H9 (cell line): Measurements from ENCODE around the gene CWC15. TPM values are rescaled to one million over a fixed set of nuclear protein-coding genes. Genes with fewer than 3 reads are reported as not detected.

Experiments
- DNase-seq: peaks from one replicate; pipeline ENCODE4 v3.0.0-alpha.2; 2017
- H2AFZ ChIP-seq: one replicate; pipeline ENCODE4 v1.6.1; 2013; ENCODE audit warnings: mild to moderate bottlenecking, low read length, control low read depth, moderate library complexity
- H2AK5ac ChIP-seq: 2 replicates; pipeline ENCODE4 v1.6.1; 2013; ENCODE audit warnings: low read length, control low read depth, mixed read lengths; ENCODE audit not compliant: insufficient read length
- H2BK120ac ChIP-seq: one replicate; pipeline ENCODE4 v1.6.1; 2013; ENCODE audit warnings: low read depth, mild to moderate bottlenecking, low read length, control low read depth, inconsistent platforms; ENCODE audit not compliant: poor library complexity, severe bottlenecking
- H2BK12ac ChIP-seq: 2 replicates; pipeline ENCODE4 v1.6.1; 2013; ENCODE audit warnings: low read length, control low read depth, mixed read lengths, low read depth; ENCODE audit not compliant: insufficient read length
- H2BK15ac ChIP-seq: 2 replicates; pipeline ENCODE4 v1.6.1; 2013; ENCODE audit warnings: low read depth, low read length, control low read depth
- H2BK20ac ChIP-seq: one replicate; pipeline ENCODE4 v1.6.1; 2013; ENCODE audit warnings: low read depth, mild to moderate bottlenecking, low read length, control low read depth, inconsistent platforms; ENCODE audit not compliant: poor library complexity, severe bottlenecking
- H2BK5ac ChIP-seq: 2 replicates; pipeline ENCODE4 v1.6.1; 2013; ENCODE audit warnings: low read length, control low read depth, mixed read lengths; ENCODE audit not compliant: insufficient read length
- H3K14ac ChIP-seq: 2 replicates; pipeline ENCODE4 v1.6.1; 2013; ENCODE audit warnings: low read length, control low read depth; ENCODE audit not compliant: insufficient read depth
- H3K18ac ChIP-seq: 2 replicates; pipeline ENCODE4 v1.6.1; 2013; ENCODE audit warnings: low read depth, mild to moderate bottlenecking, mixed read lengths, low read length, control low read depth; ENCODE audit not compliant: insufficient read length
- H3K23ac ChIP-seq: 2 replicates; pipeline ENCODE4 v1.6.1; 2013; ENCODE audit warnings: low read length, control low read depth, mixed read lengths, low read depth; ENCODE audit not compliant: insufficient read length
- H3K23me2 ChIP-seq: 2 replicates; pipeline ENCODE4 v1.6.1; 2013; ENCODE audit warnings: low read depth, mild to moderate bottlenecking, mixed read lengths, low read length, control low read depth; ENCODE audit not compliant: insufficient read length, poor library complexity, severe bottlenecking
- H3K27ac ChIP-seq: 2 replicates; pipeline ENCODE4 v1.5.1; 2013; ENCODE audit warnings: low read length, control low read depth, mixed read lengths, low read depth; ENCODE audit not compliant: insufficient read length
- H3K27me3 ChIP-seq: 2 replicates; pipeline ENCODE4 v1.6.1; 2013; ENCODE audit warnings: low read length, control low read depth, inconsistent platforms; ENCODE audit not compliant: insufficient read depth
- H3K4ac ChIP-seq: 2 replicates; pipeline ENCODE4 v1.6.1; 2013; ENCODE audit warnings: low read depth, mild to moderate bottlenecking, control low read depth, inconsistent platforms, low read length, moderate library complexity
- H3K4me1 ChIP-seq: 2 replicates; pipeline ENCODE4 v1.6.1; 2013; ENCODE audit warnings: low read length, control low read depth, inconsistent platforms; ENCODE audit not compliant: insufficient read depth
- H3K4me2 ChIP-seq: 2 replicates; pipeline ENCODE4 v1.6.1; 2013; ENCODE audit warnings: low read length, control low read depth, mixed read lengths; ENCODE audit not compliant: insufficient read length, insufficient read depth
- H3K56ac ChIP-seq: 2 replicates; pipeline ENCODE4 v1.6.1; 2013; ENCODE audit warnings: low read depth, mild to moderate bottlenecking, mixed read lengths, low read length, control low read depth; ENCODE audit not compliant: insufficient read length
- H3K79me1 ChIP-seq: 2 replicates; pipeline ENCODE4 v1.6.1; 2013; ENCODE audit warnings: low read depth, mild to moderate bottlenecking, moderate library complexity, low read length, control low read depth, inconsistent platforms; ENCODE audit not compliant: insufficient read depth, poor library complexity, severe bottlenecking
- H3K79me2 ChIP-seq: 2 replicates; pipeline ENCODE4 v1.6.1; 2013; ENCODE audit warnings: low read length, control low read depth, inconsistent platforms; ENCODE audit not compliant: insufficient read depth
- H3K9ac ChIP-seq: 2 replicates; pipeline ENCODE4 v1.6.1; 2013; ENCODE audit warnings: low read length, control low read depth, mixed read lengths; ENCODE audit not compliant: insufficient read length; ENCODE audit errors: extremely low read depth
- H3K9me3 ChIP-seq: one replicate; pipeline ENCODE4 v1.6.1; 2013; ENCODE audit warnings: low read depth, low read length, inconsistent platforms; ENCODE audit not compliant: control insufficient read depth
- H3T11ph ChIP-seq: one replicate; pipeline ENCODE4 v1.6.1; 2013; ENCODE audit warnings: mild to moderate bottlenecking, low read length, control low read depth, inconsistent platforms
- H4K20me1 ChIP-seq: one replicate; pipeline ENCODE4 v1.6.1; 2013; ENCODE audit not compliant: control insufficient read depth, insufficient read length, insufficient read depth
- H4K5ac ChIP-seq: 2 replicates; pipeline ENCODE4 v1.6.1; 2013; ENCODE audit warnings: low read depth, mild to moderate bottlenecking, mixed read lengths, low read length, control low read depth; ENCODE audit not compliant: insufficient read length
- H4K8ac ChIP-seq: replicated peaks from 2 replicates; pipeline ENCODE4 v1.6.1; 2013; ENCODE audit warnings: low read length, control low read depth, mixed read lengths, low read depth; ENCODE audit not compliant: insufficient read length
- H4K91ac ChIP-seq: 2 replicates; pipeline ENCODE4 v1.6.1; 2013; ENCODE audit warnings: low read depth, mild to moderate bottlenecking, moderate library complexity, mixed read lengths, low read length, control low read depth; ENCODE audit not compliant: insufficient read length
- H3K27ac Mint-ChIP-seq, 3 experiments: 2 replicates in 2 of 3; 3 replicates in 1 of 3; pipeline ENCODE4 v1.8.0; 2020 to 2021; ENCODE audit warnings: mixed read lengths in 3 of 3, mild to moderate bottlenecking in 1 of 3, moderate library complexity in 1 of 3
- H3K27me3 Mint-ChIP-seq: 2 replicates; pipeline ENCODE4 v1.8.0; 2021; ENCODE audit warnings: low read depth, mild to moderate bottlenecking, moderate library complexity, mixed read lengths
- H3K36me3 Mint-ChIP-seq, 3 experiments: 2 replicates in 2 of 3; 3 replicates in 1 of 3; pipeline ENCODE4 v1.8.0; 2020 to 2021; ENCODE audit warnings: low read depth in 3 of 3, mixed read lengths in 3 of 3; ENCODE audit not compliant: insufficient read depth in 1 of 3
- H3K4me1 Mint-ChIP-seq, 2 experiments: 2 replicates each; pipeline ENCODE4 v1.8.0; 2020; ENCODE audit warnings: mixed read lengths in 2 of 2
- H3K4me3 Mint-ChIP-seq, 2 experiments: 2 replicates in 1 of 2; 3 replicates in 1 of 2; pipeline ENCODE4 v1.8.0; 2020 to 2021; ENCODE audit warnings: mild to moderate bottlenecking in 2 of 2, mixed read lengths in 2 of 2, moderate library complexity in 1 of 2
- H3K9me3 Mint-ChIP-seq, 2 experiments: 2 replicates in 1 of 2; 3 replicates in 1 of 2; pipeline ENCODE4 v1.8.0; 2020; ENCODE audit warnings: mild to moderate bottlenecking in 2 of 2, mixed read lengths in 2 of 2, moderate library complexity in 1 of 2
- CTCF ChIP-seq: fragments of 200-600 bp; sonication (generic); conservative IDR thresholded peaks from 3 replicates; pipeline ENCODE4 v1.8.0; 2021; ENCODE audit warnings: antibody characterized with exemption, mild to moderate bottlenecking
- total RNA-seq: library from RNA; stranded (reverse); gene quantifications from 2 replicates; pipeline ENCODE4 v1.2.1, GENCODE V29; 2021

The CWC15 gene
- total RNA-seq, 1 experiment from 2014 or later = 76.9 TPM

GRCh38 chr11:95011376-95011775 is 38.0 kb upstream of the CWC15 start:
- no peaks in the 10 kb centered on the region for H3K79me1 ChIP-seq
- Mint-ChIP-seq H3K27me3 (peaks cover 24% of the 10 kb centered on the region), H3K4me1 (no peaks in the 10 kb centered on the region), H3K9me3 (no peaks in the 10 kb centered on the region), H3K27ac (no peak overlapping the region), H3K36me3 (no peaks in the 10 kb centered on the region; a peak in 1 of 7 replicates), H3K4me3 (no peak overlapping the region)
- H3K14ac ChIP-seq = no peak overlapping the region
- H3K27me3 ChIP-seq = no peaks in the 10 kb centered on the region
- no peak overlapping the region for H3K9ac ChIP-seq
- no peaks in the 10 kb centered on the region for H3K9me3 ChIP-seq
- H3K4ac ChIP-seq = no peak overlapping the region
- H4K91ac ChIP-seq = no peak overlapping the region
- H3K23me2 ChIP-seq = no peaks in the 10 kb centered on the region
- H4K5ac ChIP-seq = no peak overlapping the region
- H4K20me1 ChIP-seq = no peaks in the 10 kb centered on the region
- TF ChIP-seq CTCF = no peak
- no peaks in the 10 kb centered on the region for H3K4me1 ChIP-seq
- no peak overlapping the region for H3K56ac ChIP-seq
- no peak overlapping the region for H3K4me2 ChIP-seq
- no peak overlapping the region for H2BK12ac ChIP-seq
- no peak overlapping the region for H3K27ac ChIP-seq
- H3K23ac ChIP-seq = no peak overlapping the region
- no peak overlapping the region for H2AK5ac ChIP-seq
- no peak overlapping the region for H2BK15ac ChIP-seq
- H3K18ac ChIP-seq = no peak overlapping the region
- no peaks in the 10 kb centered on the region for H3K79me2 ChIP-seq
- DNase-seq = no peak
- no peak overlapping the region for H3T11ph ChIP-seq
- no peak overlapping the region for H2AFZ ChIP-seq
- no peak overlapping the region for H2BK120ac ChIP-seq
- no peak overlapping the region for H2BK20ac ChIP-seq
- no peak overlapping the region for H2BK5ac ChIP-seq
- H4K8ac ChIP-seq = no peak overlapping the region
